T1000 (cell line): ENCODE results near the gene MINDY4.
"Not testable (repeated sequence)": the region's sequence is repeated elsewhere in the genome, so short reads cannot be mapped to it uniquely, and the experiment has no call there.

Source experiments
- DNase-seq: peaks from one replicate; lab custom pipeline; 2025; ENCODE audit warnings: mixed read lengths; lab: John Stamatoyannopoulos, UW

The MINDY4 gene

DNA sequence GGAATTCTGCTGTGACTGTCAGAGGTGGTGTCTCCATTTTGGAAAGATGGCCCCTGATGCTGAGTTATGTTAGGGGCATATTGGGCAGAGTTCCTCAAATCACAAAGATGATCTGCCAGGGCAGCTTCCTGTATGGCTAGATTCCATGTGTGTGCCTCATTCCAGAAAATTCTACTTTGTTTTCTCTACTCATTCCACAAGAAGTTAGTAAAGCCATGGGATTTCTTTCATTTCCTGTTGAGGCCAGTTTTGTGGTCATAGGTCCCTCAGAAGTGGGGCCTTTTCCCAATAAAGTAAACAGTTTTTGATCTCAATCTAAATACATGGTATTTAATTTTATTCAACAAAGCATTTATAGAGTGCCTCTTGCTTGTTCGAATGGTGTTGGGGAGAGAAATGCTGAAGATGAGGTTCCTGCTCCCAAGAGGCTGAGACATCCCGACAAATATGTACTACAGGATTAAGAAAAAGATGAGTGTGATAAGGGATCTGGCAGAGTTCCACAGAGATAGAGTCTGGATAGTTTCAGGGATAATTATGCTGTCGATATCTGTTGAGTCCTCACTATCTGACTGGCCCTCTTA is 33.0 kb downstream of the MINDY4 start:
- peak; percentile 53 for DNase-seq

DNA sequence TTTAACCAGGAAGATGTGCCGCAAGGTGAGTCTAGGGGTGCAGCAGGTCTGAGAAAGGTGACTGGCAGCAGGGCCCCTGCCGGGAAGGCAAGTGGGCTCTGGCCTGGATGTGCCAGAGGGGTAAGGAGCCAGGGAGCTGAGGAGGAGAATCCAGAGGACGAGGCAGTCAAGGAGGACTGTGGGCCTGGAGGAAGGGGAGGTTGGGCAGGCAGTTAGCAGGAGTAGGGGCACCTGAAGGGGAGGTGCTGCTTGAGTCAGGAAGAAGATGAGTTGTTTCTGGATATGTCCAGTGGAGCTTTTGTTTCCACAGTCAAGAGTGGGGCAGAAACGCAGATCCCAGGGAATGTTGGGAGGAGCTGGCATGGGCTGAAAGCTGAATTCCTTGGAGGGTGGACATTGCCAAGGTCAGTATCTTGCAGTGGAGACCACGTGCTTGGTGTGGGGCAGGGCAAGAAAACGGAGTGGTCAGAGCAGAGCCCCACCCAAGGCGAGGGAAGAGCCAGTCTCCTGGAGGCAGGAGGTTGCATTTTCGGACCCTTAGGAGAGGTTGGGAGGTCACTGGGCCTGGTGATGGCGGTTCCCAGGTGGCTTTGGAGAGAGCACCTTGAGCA is 34.0 kb downstream of the MINDY4 start:
- DNase-seq: no peak

DNA sequence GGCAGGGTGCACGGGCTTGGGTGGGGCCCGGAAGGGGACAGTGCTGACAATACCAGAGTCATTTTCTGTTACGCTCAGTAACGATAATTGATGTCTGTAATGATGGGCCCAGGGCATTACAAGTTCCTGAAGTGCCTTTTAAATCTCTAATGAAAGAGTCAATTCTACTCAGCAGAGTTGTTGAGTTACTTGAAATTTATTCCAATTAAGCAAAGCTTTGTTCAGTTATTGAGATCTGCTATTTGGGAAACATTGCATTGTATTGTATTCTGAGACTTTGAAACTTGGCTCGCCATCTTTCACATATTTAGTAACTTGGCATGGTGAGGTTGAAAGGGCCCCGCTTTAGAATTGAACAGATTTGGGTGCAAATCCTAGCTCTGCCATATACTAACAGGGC is 34.7 kb downstream of the MINDY4 start:
- DNase-seq: no peak

DNA sequence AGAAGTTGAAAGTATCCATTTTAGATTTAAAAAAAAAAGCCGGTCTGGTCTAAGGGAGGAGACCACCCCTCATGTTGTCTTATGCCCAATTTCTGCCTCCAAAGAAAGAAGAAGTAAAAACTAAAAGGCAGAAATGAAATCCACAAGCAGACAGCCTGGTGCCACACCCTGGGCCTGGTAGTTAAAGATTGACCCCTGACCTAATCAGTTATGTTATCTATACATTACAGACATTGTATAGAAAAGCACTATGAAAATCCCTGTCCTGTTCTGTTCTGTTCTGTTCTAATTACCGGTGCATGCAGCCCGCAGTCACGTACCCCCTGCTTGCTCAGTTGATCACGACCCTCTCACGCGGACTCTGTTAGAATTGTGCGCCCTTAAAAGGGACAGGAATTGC is 36.3 kb downstream of the MINDY4 start:
- not testable (repeated sequence) for DNase-seq

DNA sequence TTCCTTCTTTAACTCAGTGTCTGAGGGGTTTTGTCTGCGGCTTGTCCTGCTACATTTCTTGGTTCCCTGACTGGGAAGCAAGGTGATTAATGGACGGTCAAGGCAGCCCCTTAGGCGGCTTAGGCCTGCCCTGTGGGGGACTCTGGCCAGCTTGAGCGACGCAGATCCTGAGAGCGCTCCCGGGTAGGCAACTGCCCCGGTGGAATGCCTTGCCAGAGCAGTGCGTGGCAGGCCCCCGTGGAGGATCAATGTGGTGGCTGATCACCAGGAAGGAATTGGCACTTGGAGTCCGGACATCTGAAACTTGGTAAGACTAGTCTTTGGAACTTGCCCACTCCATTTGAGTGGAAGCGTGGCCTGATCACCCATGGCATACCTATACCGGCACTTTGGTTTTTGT is 36.7 kb downstream of the MINDY4 start:
- DNase-seq: not testable (repeated sequence)

DNA sequence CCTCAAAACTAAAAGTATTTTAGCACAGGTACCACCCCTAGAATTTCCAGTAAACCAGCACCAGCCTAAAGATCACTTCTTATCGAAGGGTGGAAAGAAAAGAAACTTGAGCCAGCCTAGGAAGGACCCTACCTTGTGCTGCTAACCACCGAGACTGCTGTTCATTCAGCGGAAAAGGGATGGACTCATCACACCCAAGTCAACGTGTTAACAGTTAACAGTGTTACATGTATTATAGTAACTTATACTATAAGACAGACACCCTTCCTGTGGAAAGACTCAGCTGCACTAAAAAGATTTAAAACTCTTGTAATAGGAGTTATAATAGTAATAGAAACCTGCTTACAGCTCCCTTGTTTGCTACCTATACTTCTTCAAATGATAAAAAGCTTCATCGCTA is 39.8 kb downstream of the MINDY4 start:
- no peak for DNase-seq

DNA sequence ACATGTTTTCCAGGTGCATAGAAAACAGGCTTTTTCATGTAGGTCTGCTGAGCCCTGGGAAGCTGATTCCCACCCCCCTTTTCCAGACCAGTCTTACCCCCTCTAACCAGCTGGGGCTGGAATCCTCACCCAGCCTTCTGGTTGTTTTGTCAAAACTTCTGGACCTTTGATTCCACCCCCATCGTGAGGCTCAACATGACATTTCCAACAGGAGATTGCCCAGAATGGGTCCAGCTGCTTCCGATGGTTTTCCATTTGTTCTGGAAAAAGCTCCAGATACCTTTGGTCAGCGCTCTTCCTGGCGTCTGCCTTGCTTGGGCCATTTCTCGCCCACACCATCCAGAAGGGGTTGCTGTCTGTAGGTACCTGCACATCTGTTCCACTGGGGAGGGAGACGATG is 41.5 kb downstream of the MINDY4 start:
- DNase-seq: no peak

DNA sequence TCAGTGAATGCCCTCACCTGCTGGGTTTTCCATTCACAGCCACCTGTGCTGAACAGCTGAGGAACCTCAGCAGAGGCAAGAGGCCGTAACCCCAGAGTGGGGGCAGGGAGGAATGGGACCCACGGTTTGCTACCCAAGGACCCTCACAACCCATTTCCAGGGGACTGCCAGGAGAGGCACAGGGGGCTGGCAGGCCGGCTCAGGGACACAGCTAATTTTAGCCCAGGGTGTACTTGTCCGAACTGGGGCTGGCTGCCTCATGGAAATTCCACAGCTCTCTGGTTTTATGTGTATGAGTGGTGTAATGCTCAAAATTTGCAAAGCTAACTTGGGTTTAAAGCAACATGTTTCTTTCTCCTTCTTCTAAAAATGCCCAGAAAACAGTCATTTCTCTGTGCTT is 42.2 kb downstream of the MINDY4 start:
- no peak for DNase-seq

DNA sequence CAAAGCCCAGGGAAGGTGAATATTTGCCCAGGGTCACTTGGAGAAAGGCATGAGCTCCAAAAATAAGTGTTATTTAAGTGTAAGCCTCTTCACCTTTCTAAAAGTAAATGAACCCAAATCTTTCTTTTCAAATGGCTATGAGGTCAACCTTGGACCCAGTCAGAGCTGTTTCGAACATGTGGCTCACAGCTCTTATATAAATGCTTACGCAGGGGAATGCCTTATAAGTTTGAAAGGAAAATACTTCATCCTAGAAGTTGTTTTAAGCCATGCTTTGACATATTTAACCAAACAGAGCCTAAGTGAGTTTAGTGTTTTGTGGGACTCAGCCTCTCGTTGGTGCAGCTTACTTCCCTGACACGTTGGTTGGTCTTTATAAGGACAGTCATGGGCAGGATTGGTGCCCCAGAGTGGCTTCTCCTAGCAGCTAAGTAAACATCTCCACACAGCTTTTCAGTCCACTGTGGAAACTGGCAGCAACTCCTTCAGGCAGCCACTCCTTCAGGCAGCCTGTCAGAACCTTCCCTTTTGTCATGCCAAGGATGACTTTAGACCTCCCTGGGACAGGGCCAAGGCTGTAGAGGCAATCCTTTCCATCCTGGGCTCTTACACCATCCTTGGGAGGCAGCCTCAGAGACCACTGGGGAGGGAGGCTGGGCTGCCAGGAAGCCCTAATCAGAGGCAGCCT is 43.6 kb downstream of the MINDY4 start:
- DNase-seq: no peak

DNA sequence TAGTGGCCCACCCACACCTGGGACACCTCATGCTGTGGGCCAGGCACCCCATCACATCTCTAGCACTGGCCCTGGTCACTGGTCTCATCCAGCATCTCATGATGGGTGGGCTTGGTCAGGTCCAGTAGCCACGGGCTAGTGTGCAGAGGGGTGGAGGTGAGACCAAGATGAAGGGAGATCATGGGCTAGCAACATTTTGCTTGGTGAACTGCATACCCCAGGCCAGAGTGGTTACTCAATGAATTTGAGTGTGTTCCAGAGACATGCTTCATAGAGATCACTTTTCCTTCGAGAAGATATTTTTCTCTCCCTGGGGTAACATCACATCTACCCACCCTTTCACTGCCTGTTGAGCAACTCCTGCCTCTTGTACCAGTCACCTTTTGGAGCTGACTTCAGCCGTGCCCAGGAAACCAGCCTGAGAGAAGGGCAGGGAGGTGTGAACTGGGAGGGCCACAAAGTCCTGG is 44.2 kb downstream of the MINDY4 start:
- DNase-seq: no peak

DNA sequence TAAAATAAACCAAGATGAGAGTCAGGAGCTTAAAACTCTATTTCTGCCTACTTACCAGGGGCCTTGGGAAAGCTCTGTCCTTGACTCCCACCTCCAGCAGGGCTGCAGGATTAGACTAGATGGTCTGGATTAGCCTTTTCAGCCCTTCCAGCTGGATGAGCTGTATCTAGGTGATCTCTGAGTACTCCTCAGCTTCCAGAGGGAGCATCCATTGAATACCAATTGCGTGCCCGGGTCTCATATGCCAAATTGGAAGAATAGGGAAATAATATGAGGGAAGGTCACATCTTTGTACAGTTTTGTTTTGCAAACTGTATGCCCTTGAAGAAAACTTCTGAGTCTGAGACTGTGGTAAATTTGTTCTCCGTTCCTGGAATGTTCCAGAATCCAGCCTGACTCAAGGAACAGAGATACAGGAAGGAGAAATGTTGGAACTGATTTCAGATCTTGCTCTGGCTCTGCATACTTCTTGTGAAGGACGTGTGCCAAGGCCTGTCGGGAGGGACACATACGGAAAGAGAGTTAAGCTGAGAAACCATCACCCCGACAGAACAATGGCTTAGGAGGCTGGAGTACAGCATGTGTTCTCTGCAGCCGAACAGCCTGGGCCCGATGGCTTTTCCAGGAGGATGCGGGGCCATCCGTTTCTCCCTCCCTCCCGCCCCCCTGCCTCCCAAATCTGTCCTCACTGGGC is 44.9 kb downstream of the MINDY4 start:
- no peak for DNase-seq

DNA sequence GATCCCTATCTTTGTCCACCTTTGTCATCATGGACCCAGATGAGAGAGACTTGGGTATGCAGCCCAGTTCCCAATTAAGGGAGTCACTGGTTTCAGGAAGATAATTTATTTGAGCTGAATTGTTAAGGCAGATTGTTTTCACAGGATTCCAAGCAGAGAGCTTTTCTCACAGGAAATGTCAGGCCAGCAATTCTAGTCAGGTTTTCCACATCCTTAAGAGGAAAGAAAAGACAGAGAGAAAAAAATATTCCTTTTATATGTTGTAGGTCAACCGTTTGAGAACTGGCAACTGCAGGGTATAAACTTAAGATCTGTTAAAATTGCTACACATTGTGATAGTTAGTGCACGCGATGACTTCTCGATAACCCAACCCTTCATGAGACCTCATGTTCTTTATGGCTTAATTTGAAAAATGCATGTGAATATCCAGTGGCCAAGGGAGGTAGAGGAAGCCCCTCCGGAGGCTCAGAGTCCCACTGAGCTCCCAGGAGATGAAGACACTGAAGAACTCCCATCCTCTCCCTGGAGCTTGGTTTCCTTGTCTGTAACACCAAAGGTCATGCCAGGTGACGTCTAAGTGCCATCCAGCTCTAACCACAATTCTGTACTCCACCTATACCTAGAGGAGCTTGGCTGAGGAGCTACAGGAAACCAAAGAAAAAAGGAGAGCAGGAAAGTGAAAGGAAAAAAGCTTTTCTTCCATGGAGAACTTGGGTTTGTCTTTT is 45.6 kb downstream of the MINDY4 start:
- no peak for DNase-seq

DNA sequence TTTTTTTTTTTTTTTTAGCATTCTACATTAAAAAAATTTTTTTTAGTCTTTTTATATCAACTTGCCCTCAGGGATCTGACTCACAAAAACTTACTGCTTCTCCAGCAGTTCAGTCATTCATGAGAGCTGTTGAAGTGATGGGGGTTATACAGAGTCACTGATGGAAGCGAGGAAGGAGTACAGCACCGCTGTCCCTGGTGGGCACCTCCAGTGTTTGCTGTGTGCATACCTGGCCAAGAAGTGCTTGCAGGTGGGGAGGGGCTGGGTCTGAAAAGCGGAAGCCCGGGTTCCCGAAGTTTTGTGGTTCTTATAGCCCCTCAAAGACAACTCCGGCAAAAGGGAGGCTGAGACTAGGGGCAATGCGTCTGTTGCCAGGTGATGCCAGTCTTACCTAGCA is 46.2 kb downstream of the MINDY4 start:
- no peak for DNase-seq

DNA sequence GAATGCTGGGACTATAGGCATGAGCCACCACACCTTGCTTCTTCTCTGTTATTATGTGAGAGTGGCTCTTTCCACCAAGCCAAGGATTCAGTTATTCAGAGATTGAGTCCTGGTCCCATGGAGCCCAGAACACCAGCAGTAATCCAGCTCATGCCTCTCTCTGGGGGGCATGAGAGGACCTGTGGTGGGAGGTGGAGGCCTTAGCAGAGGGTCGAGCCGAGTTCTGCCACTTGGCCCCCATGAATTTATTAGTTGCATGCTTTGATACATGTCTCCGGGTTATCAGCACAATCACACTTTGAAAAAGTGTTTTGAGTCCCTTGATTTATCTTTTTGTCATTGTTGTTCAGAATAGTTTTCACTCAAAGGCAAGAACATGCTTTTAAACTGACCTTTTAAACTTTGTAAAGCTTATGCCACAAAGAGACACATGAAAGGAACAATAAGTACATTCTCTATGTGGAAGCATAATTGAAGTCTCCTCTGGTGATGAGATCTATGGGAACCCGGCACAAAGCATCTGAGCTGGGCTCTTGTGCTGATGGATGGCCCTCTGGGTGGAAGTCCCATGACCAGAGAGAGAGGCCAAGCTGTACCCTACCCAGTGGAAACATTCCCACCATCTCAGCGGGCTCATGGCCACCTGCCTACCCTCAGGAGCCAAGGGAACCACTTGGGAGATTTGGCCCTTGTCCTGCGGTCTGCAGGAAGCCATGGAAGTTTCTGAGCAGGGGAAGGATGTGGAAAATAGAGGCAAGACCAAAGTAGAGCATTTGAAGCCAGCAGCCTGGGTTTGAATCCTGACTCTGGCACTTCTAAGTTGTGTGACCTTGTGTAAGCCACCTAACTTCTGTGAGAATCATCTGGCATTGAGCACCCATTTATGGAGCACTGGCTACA is 53.9 kb downstream of the MINDY4 start:
- no peak for DNase-seq

DNA sequence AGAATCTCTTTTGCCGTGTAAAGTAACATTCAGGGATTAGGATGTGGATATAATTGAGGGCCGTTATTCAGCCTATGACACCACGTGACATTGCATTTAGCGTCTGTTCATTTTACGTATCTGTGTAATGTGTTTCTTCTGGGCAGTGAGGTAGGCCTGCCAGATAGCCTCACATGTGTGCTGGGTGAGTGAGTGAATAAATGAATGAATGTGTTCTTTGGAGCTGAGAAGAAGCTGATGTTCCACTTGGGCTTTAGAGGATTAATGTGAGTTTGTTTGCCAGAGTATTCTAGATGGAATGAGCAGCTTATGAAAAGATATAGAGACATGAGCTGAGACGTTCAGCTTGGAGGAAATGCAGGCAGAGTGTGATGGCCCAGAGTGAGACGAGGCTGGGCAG is 55.0 kb downstream of the MINDY4 start:
- DNase-seq: no peak

DNA sequence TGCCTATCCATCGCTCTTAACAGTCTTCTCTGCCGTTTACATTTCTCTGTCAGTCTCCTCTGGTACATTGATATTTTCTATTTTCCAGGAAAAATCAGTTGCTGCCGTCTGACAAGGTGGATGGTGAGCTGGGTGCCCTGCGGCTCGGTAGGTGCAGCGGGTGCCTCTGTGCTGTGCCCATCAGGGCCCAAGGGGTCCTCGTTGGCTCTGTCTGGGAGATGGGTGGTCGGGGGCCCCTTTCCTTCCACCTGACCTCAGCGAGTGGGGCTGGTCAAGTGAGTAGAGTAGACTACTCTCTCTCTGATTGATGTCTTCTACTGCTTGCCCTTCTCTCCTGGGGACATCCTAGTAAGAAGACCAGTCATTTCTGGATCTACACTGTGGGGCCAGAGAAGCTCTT is 57.4 kb downstream of the MINDY4 start:
- DNase-seq: no peak

DNA sequence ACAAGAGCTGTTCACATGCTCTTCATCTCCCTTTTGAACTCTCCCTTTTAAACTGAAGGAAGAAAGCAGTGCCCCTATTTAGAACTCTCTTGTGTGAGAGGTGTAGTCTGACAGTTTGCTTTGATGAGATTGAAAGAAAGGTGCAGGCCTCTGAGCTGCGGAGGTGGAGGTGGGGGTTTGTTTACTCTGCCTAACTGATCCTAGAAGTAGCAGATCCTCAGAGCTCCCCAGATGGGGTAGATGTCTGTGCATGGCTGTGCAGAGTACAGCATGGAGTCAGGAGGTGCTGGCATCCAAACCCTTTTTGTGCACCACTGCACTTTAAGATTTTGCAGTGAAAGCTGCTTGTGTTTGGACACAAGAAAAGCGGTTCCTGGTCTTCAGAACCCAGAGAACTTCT is 58.3 kb downstream of the MINDY4 start:
- DNase-seq: no peak

DNA sequence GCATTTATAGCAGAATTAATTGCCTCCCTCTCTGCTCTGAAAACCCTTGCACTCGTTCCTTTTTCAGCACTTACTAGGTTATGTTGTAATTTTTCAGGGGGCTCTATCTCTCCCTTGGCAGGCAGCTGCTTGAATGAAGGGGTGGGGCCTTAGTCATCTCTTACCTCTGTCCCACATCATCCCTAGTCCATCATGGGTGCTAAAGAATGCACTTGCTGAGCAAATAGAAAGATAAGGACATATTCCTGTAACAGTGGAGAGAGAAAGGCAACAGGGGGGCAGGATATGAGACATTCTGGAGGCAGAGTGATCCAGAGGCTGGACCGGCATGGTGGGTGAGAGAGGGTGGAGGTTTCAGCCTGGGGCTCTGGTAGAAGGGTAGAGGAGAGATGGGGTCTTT is 60.0 kb downstream of the MINDY4 start:
- no peak for DNase-seq

DNA sequence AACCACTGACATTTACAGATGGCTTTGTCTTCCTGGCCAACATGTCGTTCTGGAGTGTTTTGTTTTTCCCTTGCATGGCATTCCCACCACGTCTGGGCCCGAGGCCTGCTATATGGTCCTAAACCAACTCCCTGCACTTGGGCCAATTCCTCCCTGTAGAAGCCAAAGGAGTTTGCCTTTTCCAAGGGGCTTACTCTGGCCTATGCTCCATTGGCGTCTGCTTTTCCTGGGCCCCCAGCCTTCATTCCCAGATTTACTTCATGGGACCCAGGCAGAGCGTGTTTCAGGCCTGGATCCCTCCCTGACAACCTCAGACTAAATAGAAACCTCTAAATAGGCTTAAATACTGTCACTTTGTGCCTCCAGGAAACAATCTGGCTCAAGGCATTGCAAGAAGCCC is 60.7 kb downstream of the MINDY4 start:
- DNase-seq: no peak

DNA sequence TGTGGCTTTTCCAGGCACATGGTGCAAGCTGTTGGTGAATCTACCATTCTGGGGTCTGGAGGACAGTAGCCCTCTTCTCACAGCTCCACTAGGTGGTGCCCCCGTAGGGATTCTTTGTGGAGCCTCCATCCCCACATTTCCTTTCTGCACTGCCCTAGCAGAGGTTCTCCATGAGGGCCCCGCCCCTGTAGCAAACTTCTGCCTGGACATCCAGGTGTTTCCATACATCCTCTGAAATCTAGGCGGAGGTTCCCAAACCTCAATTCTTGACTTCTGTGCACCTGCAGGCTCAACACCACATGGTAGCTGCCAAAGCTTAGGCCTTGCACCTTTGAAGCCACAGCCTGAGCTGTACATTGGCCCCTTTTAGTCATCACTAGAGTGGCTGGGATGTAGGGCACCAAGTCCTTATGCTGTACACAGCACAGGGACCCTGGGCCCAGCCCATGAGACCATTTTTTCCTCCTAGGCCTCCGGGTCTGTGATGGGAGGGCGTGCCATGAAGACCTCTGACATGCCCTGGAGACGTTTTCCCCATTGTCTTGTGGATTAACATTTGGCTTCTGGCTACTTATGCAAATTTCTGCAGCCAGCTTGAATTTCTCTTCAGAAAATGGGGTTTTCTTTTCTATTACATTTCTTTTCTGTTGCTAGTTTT is 62.9 kb downstream of the MINDY4 start:
- DNase-seq: not testable (repeated sequence)
